Fibroblast of lung (primary cell): ENCODE results near the gene NPHS2.

Experiments used
- EZH2 ChIP-seq: IDR thresholded peaks from 2 replicates; pipeline ENCODE4 v1.5.1; 2012; ENCODE audit warnings: low read length, control low read depth, mild to moderate bottlenecking; ENCODE audit errors: missing control alignments
- TF ChIP-seq, protein P1 (sequence below), 2 donors: IDR thresholded peaks in 1 of 2; conservative IDR thresholded peaks in 1 of 2; 1 replicate in 1 of 2; 2 replicates in 1 of 2; pipeline ENCODE4 v1.5.1; 2011 to 2012; ENCODE audit warnings: low read length in 2 of 2, control low read depth in 1 of 2, inconsistent platforms in 1 of 2, low read depth in 1 of 2, mild to moderate bottlenecking in 1 of 2

DNA sequence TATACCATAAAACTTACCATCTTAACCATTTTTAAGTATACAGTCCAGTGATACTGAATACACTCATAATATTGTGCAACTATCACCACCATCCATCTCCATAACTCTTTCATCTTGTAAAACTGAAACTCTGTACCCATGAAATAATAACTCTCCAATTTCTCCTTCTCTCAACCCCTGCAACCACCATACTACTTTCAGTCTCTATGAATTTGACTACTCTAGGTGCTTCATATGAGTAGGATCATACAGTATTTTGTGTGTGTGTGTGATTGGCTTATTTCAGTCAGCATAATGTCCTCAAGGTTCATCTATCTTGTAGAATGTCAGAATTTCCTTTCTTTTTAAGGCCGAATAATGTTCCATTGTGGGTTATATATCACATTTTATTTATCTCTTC lies 17.7 kb downstream of the NPHS2 start:
- TF ChIP-seq, protein P1, sequence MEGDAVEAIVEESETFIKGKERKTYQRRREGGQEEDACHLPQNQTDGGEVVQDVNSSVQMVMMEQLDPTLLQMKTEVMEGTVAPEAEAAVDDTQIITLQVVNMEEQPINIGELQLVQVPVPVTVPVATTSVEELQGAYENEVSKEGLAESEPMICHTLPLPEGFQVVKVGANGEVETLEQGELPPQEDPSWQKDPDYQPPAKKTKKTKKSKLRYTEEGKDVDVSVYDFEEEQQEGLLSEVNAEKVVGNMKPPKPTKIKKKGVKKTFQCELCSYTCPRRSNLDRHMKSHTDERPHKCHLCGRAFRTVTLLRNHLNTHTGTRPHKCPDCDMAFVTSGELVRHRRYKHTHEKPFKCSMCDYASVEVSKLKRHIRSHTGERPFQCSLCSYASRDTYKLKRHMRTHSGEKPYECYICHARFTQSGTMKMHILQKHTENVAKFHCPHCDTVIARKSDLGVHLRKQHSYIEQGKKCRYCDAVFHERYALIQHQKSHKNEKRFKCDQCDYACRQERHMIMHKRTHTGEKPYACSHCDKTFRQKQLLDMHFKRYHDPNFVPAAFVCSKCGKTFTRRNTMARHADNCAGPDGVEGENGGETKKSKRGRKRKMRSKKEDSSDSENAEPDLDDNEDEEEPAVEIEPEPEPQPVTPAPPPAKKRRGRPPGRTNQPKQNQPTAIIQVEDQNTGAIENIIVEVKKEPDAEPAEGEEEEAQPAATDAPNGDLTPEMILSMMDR (conservative IDR thresholded peaks at IDR 0.05 in 1 of 2, IDR thresholded peaks at IDR 0.05 in 1 of 2; ENCODE audit: low read depth in 1 of 2, low read length in 2 of 2): no peak
- no peak for TF ChIP-seq EZH2
